HG03108 (cell line): ENCODE measurements around the gene THAP7.
"Not testable (repeated sequence)": the region's sequence is repeated elsewhere in the genome, so short reads cannot be mapped to it uniquely, and the experiment has no call there.

Experiments
- ATAC-seq: cut with Tn5 transposase; IDR thresholded peaks from one replicate; pipeline ENCODE4 v1.9.1; 2021; ENCODE audit warnings: moderate library complexity; ENCODE audit not compliant: unreplicated experiment

The THAP7 gene

GRCh38 chr22:20979940-20980453, 21.9 kb downstream of the THAP7 start:
- ATAC-seq = no peak

- no peak for ATAC-seq
These were observed 22.6 kb downstream of the THAP7 start for GRCh38 chr22:20979243-20979809.

- no peak for ATAC-seq
These were observed 23.5 kb downstream of the THAP7 start for GRCh38 chr22:20978419-20978818.

- no peak for ATAC-seq
These were observed 24.3 kb downstream of the THAP7 start for GRCh38 chr22:20977516-20978170.

GRCh38 chr22:20977019-20977418, 24.9 kb downstream of the THAP7 start:
- no peak for ATAC-seq

GRCh38 chr22:20976291-20976877, 25.5 kb downstream of the THAP7 start:
- no peak for ATAC-seq

GRCh38 chr22:20975541-20976290, 26.2 kb downstream of the THAP7 start:
- ATAC-seq = no peak

- no peak for ATAC-seq
These were observed 27.5 kb downstream of the THAP7 start for GRCh38 chr22:20974336-20974955.

GRCh38 chr22:20973634-20974286, 28.2 kb downstream of the THAP7 start:
- no peak for ATAC-seq

- ATAC-seq = no peak
These were observed 28.9 kb downstream of the THAP7 start for GRCh38 chr22:20972933-20973577.

- not testable (repeated sequence) for ATAC-seq
These were observed 29.8 kb downstream of the THAP7 start for GRCh38 chr22:20972014-20972694.

- no peak for ATAC-seq
These were observed 30.8 kb downstream of the THAP7 start for GRCh38 chr22:20970939-20971657.

- ATAC-seq = no peak
These were observed 33.5 kb downstream of the THAP7 start for GRCh38 chr22:20968281-20968977.

- no peak for ATAC-seq
These were observed 34.2 kb downstream of the THAP7 start for GRCh38 chr22:20967697-20968211.

- no peak for ATAC-seq
These were observed 34.8 kb downstream of the THAP7 start, which contains the start of gene AIFM3 for GRCh38 chr22:20966883-20967696. Gene AIFM3, plus strand, starts transcription at chr22:20967255. Its CDS starts 690 bp downstream, at chr22:20967945.

GRCh38 chr22:20965888-20966855, 35.7 kb downstream of the THAP7 start:
- no peak for ATAC-seq
